OCI-LY3 (cell line): ENCODE measurements around the gene RFWD3.

Experiments
- EZH2phosphoT487 ChIP-seq: fragments of 200-600 bp; shearing (Covaris generic); IDR thresholded peaks from 2 replicates; pipeline ENCODE4 v1.6.1; 2018; ENCODE audit warnings: antibody characterized with exemption, mixed run types, low read depth
- TF ChIP-seq, protein P1 (sequence below): fragments of 200-600, 300-600 bp; sonication (generic); IDR thresholded peaks from 2 replicates; pipeline ENCODE4 v1.5.1; 2014; ENCODE audit warnings: antibody characterized with exemption, low read length, low read depth

DNA sequence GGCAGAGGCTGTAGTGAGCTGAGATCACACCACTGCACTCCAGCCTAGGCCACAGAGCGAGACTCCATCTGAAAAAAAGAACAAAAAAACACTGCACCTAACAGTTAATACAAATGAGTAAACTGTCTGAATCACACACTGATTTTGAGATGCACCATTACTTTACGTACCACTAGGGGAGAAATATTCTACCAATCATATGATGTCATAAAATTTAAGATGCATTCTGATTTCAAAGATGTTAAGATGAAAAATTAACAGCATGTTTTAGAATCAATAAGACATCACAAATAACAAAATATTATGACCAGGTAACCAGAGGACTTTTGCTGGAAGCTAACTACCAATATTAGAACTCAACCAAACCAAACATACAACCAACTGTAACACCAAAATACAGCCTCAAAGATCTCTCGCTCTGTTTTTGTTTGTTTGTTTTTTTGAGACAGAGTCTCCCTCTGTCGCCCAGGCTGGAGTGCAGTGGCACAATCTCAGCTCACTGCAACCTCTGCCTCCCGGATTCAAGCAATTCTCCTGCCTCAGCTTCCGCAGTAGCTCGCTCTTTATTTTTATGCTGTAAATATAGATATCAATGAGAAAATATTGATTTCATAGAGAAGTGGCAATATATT lies 91.4 kb downstream of the RFWD3 start:
- TF ChIP-seq, protein P1, sequence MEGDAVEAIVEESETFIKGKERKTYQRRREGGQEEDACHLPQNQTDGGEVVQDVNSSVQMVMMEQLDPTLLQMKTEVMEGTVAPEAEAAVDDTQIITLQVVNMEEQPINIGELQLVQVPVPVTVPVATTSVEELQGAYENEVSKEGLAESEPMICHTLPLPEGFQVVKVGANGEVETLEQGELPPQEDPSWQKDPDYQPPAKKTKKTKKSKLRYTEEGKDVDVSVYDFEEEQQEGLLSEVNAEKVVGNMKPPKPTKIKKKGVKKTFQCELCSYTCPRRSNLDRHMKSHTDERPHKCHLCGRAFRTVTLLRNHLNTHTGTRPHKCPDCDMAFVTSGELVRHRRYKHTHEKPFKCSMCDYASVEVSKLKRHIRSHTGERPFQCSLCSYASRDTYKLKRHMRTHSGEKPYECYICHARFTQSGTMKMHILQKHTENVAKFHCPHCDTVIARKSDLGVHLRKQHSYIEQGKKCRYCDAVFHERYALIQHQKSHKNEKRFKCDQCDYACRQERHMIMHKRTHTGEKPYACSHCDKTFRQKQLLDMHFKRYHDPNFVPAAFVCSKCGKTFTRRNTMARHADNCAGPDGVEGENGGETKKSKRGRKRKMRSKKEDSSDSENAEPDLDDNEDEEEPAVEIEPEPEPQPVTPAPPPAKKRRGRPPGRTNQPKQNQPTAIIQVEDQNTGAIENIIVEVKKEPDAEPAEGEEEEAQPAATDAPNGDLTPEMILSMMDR = no peak
- no peak for TF ChIP-seq EZH2phosphoT487
